ENCODE measurements around the gene CUBN. TPM values are rescaled to one million over a fixed set of nuclear protein-coding genes. Genes with fewer than 3 reads are reported as not detected.

The CUBN gene
- total and polyA plus RNA-seq, 10 of the 15 experiments (the other 5 are each of a cell fraction or from before 2014, with no cell fraction given) = under 0.01 to 0.14 (median 0.02) TPM; not detected in 6

DNA sequence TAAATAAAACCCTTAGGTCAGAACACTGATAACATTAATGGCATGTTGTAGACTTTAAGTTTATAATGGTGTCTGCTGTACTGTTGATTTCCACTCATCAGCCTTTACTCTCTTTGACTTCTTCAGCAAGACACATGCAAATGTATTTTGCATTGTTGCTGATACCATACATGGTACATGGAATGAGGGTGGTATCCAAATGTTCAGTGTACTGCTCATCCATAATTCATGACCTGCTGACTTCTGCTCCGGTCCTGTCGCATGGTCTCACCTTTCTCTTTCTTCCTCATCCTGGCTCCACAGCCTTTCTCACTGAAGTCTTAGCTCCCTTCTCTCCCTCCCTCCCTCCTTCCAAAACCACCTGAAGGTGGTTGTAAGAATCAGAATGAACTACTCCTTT is 4.7 kb upstream of the CUBN start:
- no TSS peak for BruUV-seq (replicated peaks)
- Histone ChIP-seq H3K36me3 (ENCODE audit: control insufficient read depth in 2 of 2, insufficient read depth in 2 of 2, low read length in 1 of 2) (no peaks in the 10 kb centered on the region), H3K27ac (ENCODE audit: control insufficient read depth, insufficient read depth) (no peak overlapping the region), H2AFZ (ENCODE audit: control insufficient read depth, low read depth, low read length) (no peak overlapping the region), H3K9ac (ENCODE audit: control insufficient read depth, insufficient read depth, low read length) (no peak overlapping the region), H3K79me2 (ENCODE audit: control insufficient read depth, insufficient read depth, low read length) (no peaks in the 10 kb centered on the region), H3K4me2 (ENCODE audit: control insufficient read depth, insufficient read depth) (no peak overlapping the region), H4K20me1 (ENCODE audit: control insufficient read depth, insufficient read depth) (no peaks in the 10 kb centered on the region), H3K4me3 (no peak overlapping the region), H3K4me1 (ENCODE audit: control insufficient read depth, insufficient read depth, low read length) (no peaks in the 10 kb centered on the region), H3K27me3 (replicated peaks in 1 of 2; ENCODE audit: control insufficient read depth in 2 of 2, insufficient read depth in 2 of 2, low read length in 1 of 2) (no peaks in the 10 kb centered on the region), H3K9me3 (replicated peaks; ENCODE audit: control insufficient read depth, insufficient read depth, low read length) (no peaks in the 10 kb centered on the region)
- ATAC-seq (no peak), FAIRE-seq (no peak), DNase-seq (ENCODE audit: low read depth, low spot score) (no peak)
- intact Hi-C loops (cut with micrococcal nuclease; ENCODE audit: unreplicated experiment) (no loop called here), in situ Hi-C loops (cut with MboI) (no loop called here)
- CTCF ChIA-PET = no interaction called here
- WGBS (ENCODE audit: insufficient coverage, insufficient replicate concordance, low lambda C conversion rate, missing lambda C conversion rate) = 26% methylated on average over 2 of the region's 2 CpGs
- no peak for TF ChIP-seq REST (IDR thresholded peaks at IDR 0.05; ENCODE audit: low read depth, low read length)
- TF ChIP-seq KDM1A (IDR thresholded peaks at IDR 0.05; ENCODE audit: borderline replicate concordance) = no peak
- TF ChIP-seq CHD1 (IDR thresholded peaks at IDR 0.05; ENCODE audit: low read depth, low read length) = no peak
- TF ChIP-seq E4F1 (IDR thresholded peaks at IDR 0.05; ENCODE audit: borderline replicate concordance, partially characterized antibody) = no peak
- TF ChIP-seq TCF7 (IDR thresholded peaks at IDR 0.05; ENCODE audit: borderline replicate concordance) = no peak
- RAD21 ChIA-PET (ENCODE audit: unreplicated experiment) = no interaction called here
- POLR2A ChIA-PET = no interaction called here
- SMC1A ChIA-PET (ENCODE audit: uncharacterized antibody, unreplicated experiment) = no interaction called here

Measured in GM12878 (cell line).